ENCODE results near the gene CDC34. TPM values are rescaled to one million over a fixed set of nuclear protein-coding genes. Genes with fewer than 3 reads are reported as not detected.

The CDC34 gene
- polyA plus RNA-seq, 1 donor from 2014 or later, result 20.1 TPM

DNA sequence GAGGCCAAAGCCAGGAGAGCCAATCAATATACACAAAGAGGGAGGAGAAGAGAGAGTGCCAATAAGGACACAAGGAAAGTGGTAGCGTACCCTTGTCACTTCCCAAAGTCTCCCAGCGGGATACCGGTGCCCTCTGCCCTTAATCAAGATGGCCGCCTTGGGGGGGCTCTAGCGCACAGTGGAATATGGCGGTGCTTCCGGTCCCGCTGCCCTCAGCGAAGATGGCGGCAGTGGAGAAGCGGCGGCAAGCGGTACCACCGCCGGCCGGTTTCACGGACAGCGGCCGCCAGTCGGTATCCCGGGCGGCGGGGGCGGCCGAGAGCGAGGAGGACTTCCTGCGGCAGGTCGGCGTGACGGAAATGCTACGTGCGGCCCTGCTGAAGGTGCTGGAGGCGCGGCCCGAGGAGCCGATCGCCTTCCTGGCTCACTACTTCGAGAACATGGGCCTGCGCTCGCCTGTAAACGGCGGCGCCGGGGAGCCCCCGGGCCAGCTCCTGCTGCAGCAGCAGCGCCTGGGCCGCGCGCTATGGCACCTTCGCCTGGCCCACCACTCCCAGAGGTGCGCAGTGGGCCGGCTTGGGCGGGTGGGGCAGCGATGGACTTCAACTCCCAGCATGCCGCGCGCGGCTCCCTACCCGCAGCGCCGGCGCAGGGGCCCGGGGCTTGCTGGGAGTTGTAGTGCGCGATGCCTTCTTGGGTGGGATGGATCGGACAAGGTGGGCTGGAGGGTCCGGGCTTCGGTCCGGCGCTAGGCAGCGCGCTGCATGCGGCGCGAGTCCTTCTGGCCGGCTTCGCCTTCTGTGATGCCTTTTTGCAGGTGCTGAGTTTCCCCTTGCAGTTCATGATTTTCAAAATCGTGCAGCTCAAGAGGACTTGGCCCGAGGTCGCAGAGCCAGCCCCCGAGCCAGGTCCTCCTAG lies 24.0 kb upstream of the CDC34 start, which contains the start of gene TPGS1:
Gene TPGS1 (plus strand): TSS at position 212 of the 918 bp plus-strand sequence. CDS start 10 bp downstream, at position 222.
- Mint-ChIP-seq H3K27ac (peak within 1 kb of the TSS; percentile 91 to 99 (median 97)), H3K36me3 (peaks cover 2% of the 10 kb centered on the region), H3K4me1 (peaks cover 17 to 29% (median 25%) of the 10 kb centered on the region in 3 donors), H3K4me3 (peak within 1 kb of the TSS; percentile 92 to 100 (median 97)), H3K27me3 (no peaks in the 10 kb centered on the region), H3K9me3 (peaks cover 0 to 1% (median 0%) of the 10 kb centered on the region in 3 donors)

DNA sequence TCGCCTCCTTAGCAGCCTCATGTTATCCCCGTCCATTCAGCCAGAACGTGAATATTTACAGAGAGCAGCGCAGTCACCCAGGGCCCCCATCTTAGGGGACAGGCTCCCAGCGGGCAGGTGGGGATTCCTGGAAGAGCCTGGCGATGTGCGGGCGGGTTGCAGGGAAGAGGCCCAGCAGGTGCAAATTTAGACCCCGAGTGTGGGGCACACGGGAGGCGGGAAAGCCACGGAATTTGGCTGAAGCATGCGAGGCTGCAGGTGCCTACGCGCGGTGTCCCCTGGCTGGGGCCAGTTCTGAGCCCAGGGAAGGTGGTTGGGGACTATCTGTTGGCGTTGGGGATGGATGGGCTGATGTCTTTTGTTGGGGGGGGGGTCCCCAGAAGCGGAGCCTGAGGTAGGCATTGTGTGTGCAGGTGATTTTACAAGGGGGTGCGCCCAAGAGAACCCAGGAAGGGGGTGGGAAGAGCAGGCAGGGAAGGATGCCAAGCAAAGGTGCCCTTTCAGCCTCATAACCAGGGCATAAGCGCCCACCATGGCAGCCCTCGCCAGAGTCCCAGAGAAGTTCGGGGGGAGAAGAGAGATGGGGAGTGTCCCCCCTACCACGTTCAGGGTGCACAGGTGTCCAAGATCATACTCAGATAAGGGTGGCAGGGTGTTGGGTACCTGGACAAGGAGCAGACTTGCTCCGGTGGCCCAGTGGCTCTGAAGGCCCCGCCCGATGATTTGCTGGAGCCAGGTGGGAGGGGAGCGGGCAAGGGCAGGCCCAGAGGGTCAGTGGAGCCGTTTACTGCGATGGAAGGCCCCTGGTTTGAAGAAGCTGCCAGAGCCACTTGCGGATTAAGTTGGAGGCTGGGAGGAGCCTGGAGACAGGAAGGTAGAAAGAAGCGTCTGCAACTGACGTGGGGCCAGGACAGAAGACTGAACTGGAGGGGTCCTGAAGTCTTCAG lies 23.1 kb upstream of the CDC34 start:
- peaks cover 17 to 25% (median 21%) of the 10 kb centered on the region in 3 donors for H3K4me1 Mint-ChIP-seq

DNA sequence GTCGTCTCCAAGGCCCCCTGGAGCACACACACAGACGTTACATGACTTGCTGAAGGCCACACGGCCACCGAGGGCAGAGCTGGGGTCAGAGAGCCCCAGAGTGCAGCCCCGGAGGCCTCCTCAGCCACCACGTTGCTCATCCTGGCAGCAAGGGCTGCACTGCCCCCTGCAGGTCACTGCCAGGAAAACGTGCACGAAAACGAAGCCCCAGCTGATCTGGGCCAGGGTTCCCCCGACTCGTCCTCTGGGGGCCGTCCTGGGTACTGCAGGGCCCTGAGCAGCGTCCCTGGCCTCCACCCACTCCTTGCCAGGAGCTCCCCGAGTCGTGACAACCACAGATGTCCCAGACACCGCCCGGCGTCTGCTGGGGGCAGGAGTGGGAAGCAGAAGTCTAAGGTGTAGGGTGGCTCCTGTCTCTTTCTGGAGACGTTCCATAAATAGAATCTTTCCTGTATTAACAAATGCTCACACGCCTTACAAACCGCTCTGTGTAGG lies 20.9 kb upstream of the CDC34 start:
- no peaks in the 10 kb centered on the region for H3K9me3 Mint-ChIP-seq
- H3K27ac Mint-ChIP-seq, result peak overlapping the region in 2 of 3 donors; percentile 94 to 97
- H3K36me3 Mint-ChIP-seq, result peaks cover 2% of the 10 kb centered on the region
- peak overlapping the region; percentile 77 to 87 (median 84) for H3K4me3 Mint-ChIP-seq
- H3K4me1 Mint-ChIP-seq, result peaks cover 17 to 23% (median 18%) of the 10 kb centered on the region in 3 donors
- H3K27me3 Mint-ChIP-seq, result no peaks in the 10 kb centered on the region

More for the DNA sequence above, 23.1 kb upstream of the CDC34 start:
- Mint-ChIP-seq H3K9me3 (no peaks in the 10 kb centered on the region), H3K4me3 (peak overlapping the region; percentile 92 to 100 (median 97)), H3K27me3 (no peaks in the 10 kb centered on the region), H3K27ac (peak overlapping the region in 2 of 3 donors; percentile 91), H3K36me3 (peaks cover 2% of the 10 kb centered on the region)

DNA sequence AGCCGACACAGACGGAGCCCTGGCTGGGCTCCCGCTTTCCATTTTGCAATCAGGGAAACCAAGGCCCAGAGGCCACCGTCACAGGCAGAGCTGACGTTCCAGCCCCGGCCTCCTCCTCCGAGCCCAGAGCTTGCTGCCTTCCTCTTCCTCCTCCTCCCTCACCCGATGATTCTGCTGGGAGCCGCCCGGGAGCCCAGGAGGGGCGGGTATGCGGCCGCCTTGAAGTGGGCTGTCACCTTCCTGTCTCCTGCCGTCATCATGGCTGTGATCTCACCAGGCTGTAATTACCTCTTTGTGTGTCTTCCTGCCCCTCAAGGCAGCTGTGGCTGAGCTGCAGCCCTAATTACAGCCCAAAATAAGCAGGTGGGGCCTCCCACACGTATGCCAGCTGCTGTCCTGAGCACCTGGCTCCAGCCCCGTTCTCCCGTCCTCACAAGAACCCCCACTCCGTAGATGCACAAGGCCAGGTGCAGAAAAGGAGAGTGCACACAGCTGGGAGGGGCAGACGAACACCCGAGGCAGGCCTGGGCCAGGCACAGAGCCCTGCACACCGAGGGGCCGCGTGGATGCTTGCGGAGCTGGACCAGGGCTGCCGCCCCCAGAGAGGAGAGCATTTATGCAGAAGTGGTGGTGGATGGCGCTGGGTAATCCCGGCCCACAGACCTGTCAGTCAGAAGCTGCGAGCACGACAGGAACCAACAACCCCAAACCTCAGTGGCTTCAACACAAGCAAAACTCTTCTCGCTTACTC lies 20.3 kb upstream of the CDC34 start:
- Mint-ChIP-seq H3K27ac (peak overlapping the region; percentile 69 to 97 (median 94)), H3K4me3 (peak overlapping the region; percentile 77 to 87 (median 84)), H3K36me3 (peaks cover 2% of the 10 kb centered on the region), H3K4me1 (peaks cover 17 to 23% (median 18%) of the 10 kb centered on the region in 3 donors), H3K9me3 (no peaks in the 10 kb centered on the region), H3K27me3 (no peaks in the 10 kb centered on the region)

DNA sequence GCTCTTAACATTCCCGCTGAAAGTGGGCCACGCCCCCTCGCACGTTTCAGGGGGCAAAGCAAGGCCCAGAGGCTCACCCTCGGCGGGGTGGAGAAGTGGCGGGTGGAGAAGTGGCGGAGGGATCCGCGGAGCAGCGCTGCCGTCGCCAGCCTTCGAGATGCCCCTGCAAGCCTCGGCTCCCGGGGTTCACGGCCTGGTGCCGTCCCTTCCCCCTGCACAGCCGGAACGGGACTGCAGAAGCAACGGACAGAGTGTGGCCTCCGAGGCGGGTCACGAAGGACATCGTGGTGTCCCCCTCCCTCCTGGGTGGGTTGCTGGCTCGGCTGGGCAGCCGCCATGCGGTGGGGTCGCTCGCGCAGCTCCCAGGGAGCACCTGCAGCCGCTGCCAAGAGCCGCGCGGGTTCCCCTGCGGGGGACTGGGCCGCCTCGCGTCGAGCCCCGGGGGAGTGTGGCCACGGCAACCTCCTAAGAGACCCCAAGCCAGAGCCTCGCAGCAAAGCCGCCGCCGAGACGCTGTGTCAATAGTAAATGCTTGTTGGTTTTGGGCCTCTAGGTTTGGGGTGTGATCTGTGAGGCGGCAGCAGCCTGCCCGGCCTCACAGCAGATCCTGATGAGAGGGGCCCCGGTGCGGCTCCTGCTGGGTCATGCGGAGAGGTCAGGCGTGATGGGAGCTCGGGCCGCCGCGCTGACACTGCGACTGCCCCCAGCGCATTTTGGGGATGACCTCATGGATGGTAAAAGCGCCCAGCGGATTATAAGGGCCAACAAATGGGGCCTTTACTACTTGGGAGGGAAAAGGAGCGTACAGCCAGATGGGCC lies 18.8 kb upstream of the CDC34 start:
- H3K27ac Mint-ChIP-seq, result peak overlapping the region in 1 of 3 donors; percentile 12
- peak overlapping the region in 1 of 4 donors; percentile 87 for H3K4me3 Mint-ChIP-seq
- peaks cover 2% of the 10 kb centered on the region for H3K36me3 Mint-ChIP-seq
- peaks cover 17 to 18% (median 18%) of the 10 kb centered on the region in 3 donors for H3K4me1 Mint-ChIP-seq
- no peaks in the 10 kb centered on the region for H3K9me3 Mint-ChIP-seq
- H3K27me3 Mint-ChIP-seq, result no peaks in the 10 kb centered on the region

DNA sequence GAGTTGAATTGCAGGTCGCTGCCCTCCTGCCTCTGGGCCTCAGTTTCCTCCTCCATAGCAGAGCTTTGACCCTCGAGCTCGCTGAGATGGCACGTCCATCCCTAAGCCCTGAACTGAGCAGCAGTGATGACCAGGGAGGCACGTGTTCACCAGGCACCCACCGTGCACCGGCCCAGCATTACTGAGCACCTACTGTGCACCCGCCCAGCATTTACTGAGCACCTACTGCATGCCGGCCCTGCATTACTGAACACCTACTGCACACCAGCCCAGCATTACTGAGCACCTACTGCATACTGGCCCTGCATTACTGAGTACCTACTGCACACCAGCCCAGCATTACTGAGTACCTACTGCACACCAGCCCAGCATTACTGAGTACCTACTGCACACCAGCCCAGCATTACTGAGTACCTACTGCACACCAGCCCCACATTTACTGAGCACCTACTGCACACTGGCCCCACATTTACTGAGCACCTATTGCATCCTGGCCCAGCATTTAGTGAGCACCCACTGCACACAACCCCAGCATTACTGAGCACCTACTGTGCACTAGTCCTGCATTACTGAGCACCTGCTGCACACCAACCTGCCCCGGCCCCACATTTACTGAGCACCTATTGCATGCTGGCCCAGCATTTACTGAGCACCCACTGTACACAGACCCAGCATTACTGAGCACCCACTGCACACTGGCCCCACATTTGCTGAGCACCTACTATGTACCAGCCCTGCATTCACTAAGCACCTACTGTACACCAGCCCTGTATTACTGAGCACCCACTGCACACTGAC lies 18.0 kb upstream of the CDC34 start:
- Mint-ChIP-seq H3K4me3 (peak overlapping the region in 1 of 4 donors; percentile 33), H3K4me1 (peaks cover 14 to 18% (median 14%) of the 10 kb centered on the region in 3 donors), H3K9me3 (no peaks in the 10 kb centered on the region), H3K27ac (peak overlapping the region in 1 of 3 donors; percentile 12), H3K36me3 (peaks cover 2% of the 10 kb centered on the region), H3K27me3 (no peaks in the 10 kb centered on the region)

DNA sequence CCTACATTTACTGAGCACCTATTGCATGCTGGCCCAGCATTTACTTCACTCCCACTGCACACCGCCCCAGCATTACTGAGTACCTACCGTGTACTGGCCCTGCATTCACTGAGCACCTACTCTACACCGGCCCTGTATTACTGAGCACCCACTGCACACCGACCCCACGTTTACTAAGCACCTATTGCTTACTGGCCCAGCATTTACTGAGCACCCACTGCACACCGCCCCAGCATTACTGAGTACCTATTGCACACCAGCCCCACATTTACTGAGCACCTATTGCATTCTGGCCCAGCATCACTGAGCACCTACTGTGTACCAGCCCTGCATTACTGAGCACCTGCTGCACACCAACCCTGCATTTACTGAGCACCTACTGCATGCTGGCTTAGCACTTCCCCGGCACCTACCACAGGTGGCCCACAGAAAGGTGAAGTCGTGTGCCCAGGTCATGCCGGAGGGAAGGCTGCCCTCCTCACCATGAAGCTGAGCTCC lies 17.3 kb upstream of the CDC34 start:
- peaks cover 2% of the 10 kb centered on the region for H3K36me3 Mint-ChIP-seq
- no peak overlapping the region for H3K27ac Mint-ChIP-seq
- no peaks in the 10 kb centered on the region for H3K9me3 Mint-ChIP-seq
- peaks cover 12 to 18% (median 14%) of the 10 kb centered on the region in 3 donors for H3K4me1 Mint-ChIP-seq
- H3K4me3 Mint-ChIP-seq, result peak overlapping the region in 1 of 4 donors; percentile 33
- H3K27me3 Mint-ChIP-seq, result no peaks in the 10 kb centered on the region

DNA sequence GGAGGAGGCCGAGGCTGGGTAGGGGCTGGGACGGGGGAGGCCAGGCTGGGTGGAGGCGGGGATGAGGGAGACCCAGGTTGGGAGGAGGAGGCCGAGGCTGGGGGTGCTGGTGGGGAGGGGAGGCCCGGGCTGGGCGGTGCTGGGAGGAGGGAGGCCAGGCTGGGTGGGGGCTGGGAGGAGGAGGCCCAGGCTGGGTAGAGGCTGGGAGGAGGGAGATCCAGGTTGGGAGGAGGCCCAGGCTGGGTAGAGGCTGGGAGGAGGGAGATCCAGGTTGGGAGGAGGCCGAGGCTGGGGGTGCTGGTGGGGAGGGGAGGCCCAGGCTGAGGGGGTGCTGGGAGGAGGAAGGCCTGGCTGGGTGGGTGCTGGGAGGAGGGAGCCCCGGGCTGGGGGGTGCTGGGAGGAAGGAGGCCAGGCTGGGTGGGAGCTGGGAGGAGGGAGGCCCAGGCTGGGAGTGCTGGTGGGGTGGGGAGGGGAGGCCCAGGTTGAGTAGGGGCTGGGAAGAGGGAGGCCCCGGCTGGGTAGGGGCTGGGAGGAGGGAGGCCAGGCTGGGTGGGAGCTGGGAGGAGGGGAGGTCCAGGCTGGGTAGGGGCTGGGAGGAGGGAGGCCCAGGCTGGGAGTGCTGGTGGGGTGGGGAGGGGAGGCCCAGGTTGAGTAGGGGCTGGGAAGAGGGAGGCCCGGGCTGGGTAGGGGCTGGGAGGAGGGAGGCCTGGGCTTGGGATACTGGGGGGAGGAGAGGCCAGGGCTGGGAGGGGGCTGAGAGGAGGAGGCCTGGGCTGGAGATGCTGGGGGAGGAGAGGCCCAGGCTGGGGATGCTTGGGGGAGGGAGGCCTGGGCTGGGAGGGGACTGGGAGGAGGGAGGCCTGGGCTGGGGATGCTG lies 13.6 kb upstream of the CDC34 start:
- H3K27ac Mint-ChIP-seq, result no peak overlapping the region

DNA sequence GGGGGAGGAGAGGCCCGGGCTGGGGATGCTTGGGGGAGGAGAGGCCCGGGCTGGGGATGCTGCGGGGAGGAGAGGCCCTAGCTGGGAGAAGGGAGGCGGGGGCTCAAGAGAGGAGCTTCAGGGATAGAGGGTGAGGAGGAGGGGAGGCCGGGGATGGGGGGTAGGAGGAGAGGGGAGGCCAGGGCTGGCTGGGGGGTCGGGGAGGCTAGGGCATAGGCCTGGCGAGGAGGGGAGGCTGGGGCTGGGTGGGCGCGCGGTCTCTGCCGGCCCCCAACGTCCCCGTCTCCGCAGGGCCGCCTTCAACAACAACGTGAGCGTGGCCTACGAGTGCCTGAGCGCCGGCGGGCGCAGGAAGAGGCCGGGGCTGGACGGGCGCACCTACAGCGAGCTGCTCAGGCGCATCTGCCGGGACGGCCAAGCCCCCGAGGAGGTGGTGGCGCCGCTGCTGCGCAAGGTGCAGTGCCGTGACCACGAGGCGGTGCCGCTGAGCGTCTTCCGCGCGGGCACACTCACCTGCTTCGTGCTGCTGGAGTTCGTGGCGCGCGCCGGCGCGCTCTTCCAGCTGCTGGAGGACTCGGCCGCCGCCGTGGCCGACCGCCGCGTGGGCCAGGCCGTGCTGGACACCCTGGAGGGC lies 12.8 kb upstream of the CDC34 start:
- no peak overlapping the region for H3K27ac Mint-ChIP-seq
- peaks cover 0 to 5% (median 4%) of the 10 kb centered on the region in 3 donors for H3K4me1 Mint-ChIP-seq
- no peaks in the 10 kb centered on the region for H3K9me3 Mint-ChIP-seq
- no peaks in the 10 kb centered on the region for H3K27me3 Mint-ChIP-seq
- H3K36me3 Mint-ChIP-seq, result no peaks in the 10 kb centered on the region
- H3K4me3 Mint-ChIP-seq, result no peak overlapping the region

More for the DNA sequence above, 13.6 kb upstream of the CDC34 start:
- no peak overlapping the region for H3K4me3 Mint-ChIP-seq
- no peaks in the 10 kb centered on the region for H3K27me3 Mint-ChIP-seq
- H3K4me1 Mint-ChIP-seq, result peaks cover 0 to 5% (median 4%) of the 10 kb centered on the region in 3 donors
- no peaks in the 10 kb centered on the region for H3K9me3 Mint-ChIP-seq
- H3K36me3 Mint-ChIP-seq, result no peaks in the 10 kb centered on the region

DNA sequence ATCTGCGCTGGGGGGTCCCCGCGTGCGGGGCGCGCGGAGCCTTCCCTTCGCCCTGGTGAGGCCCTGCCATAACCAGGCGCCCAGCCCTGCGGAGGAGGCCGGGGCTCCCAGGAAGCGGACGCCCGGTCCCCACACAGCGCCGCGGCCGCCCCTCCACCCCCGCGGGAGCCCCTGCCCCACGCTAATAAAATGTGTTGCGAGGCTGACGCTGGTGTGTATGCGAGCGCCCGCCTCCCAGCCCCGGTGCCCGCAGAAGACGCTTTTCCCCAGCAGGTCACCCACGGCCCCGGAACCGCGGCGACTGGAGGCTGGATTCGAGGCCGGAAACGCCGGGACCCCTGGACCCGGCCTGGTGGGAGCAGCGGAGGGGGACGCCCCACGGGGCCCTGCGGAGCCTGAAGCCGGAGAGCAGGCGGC lies 12.1 kb upstream of the CDC34 start:
- Mint-ChIP-seq H3K27ac (no peak overlapping the region), H3K4me1 (peaks cover 0 to 4% (median 0%) of the 10 kb centered on the region in 3 donors), H3K9me3 (no peaks in the 10 kb centered on the region), H3K4me3 (no peak overlapping the region), H3K36me3 (no peaks in the 10 kb centered on the region), H3K27me3 (no peaks in the 10 kb centered on the region)

DNA sequence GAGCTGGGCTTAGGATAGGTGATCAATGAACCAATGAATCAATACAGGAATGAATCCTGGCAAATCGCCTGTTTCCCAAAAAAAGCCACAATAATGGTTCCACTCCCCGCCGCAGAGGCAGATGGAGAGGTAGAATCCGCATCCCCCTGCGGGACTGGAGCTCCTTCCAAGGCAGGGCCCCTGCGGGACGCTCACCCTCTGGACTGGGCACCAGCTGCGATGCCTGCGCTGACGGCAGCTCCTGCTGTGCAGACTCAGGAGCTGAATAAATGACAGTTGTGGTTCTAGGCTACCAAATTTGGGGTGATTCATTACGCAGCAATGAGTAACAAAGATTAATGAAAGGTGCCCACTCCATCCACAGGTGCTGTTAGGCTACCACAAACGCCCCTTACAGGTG lies 8.8 kb upstream of the CDC34 start:
- Mint-ChIP-seq H3K27me3 (peaks cover 5% of the 10 kb centered on the region), H3K36me3 (no peaks in the 10 kb centered on the region), H3K9me3 (no peaks in the 10 kb centered on the region), H3K27ac (no peak overlapping the region), H3K4me3 (no peak overlapping the region), H3K4me1 (peaks cover 0 to 2% (median 1%) of the 10 kb centered on the region in 3 donors)

Data from IgD-negative memory B cell (primary cell).